Measurements from ENCODE around the gene PRSS1.

Gene PRSS1

GRCh38 chr7:142796501-142797390 lies 47.5 kb downstream of the PRSS1 start:
- no peak for DNase-seq

DNA sequence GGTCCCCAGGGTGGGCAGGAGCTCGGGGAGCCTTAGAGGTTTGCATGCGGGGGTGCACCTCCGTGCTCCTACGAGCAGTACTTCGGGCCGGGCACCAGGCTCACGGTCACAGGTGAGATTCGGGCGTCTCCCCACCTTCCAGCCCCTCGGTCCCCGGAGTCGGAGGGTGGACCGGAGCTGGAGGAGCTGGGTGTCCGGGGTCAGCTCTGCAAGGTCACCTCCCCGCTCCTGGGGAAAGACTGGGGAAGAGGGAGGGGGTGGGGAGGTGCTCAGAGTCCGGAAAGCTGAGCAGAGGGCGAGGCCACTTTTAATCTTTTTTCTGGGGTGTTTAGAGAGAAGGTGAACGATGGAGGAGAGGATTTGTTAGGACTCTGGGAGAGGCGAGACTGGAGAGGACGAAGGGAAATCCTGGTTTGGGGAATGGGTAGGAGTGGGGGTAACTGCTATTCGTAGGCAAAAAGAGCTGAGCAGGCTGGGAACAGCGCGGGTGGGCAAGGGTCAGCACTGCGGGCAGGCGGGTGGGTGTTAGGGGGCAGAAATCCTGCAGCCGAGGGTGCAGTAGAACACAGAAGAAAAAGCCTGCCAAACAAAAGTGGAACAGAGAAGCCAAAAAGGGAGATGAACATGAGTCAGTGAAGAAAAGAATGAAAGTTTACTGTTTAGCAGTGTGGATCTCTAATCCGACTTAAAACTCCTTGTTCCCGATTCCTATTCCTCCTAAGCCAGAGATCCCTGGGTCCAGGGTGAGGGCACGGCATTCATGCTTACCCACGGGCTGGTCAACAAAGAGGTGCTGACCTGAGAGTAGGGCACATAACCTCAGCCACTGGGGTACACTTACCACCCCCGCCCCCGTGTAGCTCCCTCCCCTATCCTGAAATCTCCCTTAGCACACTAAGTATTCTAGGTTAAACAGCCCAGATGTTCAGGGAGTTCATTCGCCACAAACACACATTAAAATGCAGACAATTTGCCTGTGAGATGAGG lies 48.4 kb downstream of the PRSS1 start:
- DNase-seq = no peak

- DNase-seq = no peak
Measured at GRCh38 chr7:142798451-142799436, 49.5 kb downstream of the PRSS1 start.

DNA sequence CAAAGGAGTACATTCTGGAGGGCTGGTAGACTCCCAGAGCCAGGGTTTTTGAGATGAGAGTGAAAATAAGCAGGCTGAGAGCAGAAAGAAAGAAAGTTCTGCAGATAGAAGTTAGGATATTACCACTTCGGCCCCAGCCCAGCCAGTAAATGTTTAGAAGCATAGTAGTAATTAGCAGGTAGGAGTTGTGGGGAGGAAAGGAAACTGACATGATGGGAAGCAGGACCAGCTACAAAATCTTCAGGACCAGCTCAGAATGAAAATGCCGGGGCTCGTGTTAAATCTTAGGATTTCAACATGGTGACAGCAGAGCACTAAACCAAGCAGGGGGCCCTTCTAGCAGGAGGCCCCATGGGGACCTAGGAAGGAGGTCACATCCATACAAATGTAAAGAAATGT lies 50.2 kb downstream of the PRSS1 start:
- DNase-seq = no peak

- no peak for DNase-seq
Measured at GRCh38 chr7:142800088-142800487, 50.8 kb downstream of the PRSS1 start.

GRCh38 chr7:142800699-142801260 lies 51.5 kb downstream of the PRSS1 start:
- no peak for DNase-seq

GRCh38 chr7:142801601-142802295 lies 52.5 kb downstream of the PRSS1 start:
- DNase-seq = no peak

GRCh38 chr7:142802301-142802700 lies 53.0 kb downstream of the PRSS1 start:
- DNase-seq = no peak
